GM12874 (cell line): ENCODE measurements around the gene TPI1.

Experiments
- CTCF ChIP-seq: IDR thresholded peaks from 2 replicates; pipeline ENCODE4 v1.5.1; 2011; ENCODE audit warnings: low read depth, mild to moderate bottlenecking, control low read depth, low read length, moderate library complexity; ENCODE audit not compliant: insufficient read depth

The TPI1 gene

GRCh38 chr12:6905414-6906040, 38.2 kb downstream of the TPI1 start:
- no peak for TF ChIP-seq CTCF

- no peak for TF ChIP-seq CTCF
Measured at GRCh38 chr12:6909421-6910145, 42.3 kb downstream of the TPI1 start.

- no peak for TF ChIP-seq CTCF
Measured at GRCh38 chr12:6912164-6912935, 45.0 kb downstream of the TPI1 start.

- no peak for TF ChIP-seq CTCF
Measured at GRCh38 chr12:6914246-6914946, 47.1 kb downstream of the TPI1 start, which contains the start of gene ENO2. ENO2 (plus strand) TSS chr12:6914580; CDS start chr12:6915833, 1,253 bp downstream.

GRCh38 chr12:6914947-6915788, 47.8 kb downstream of the TPI1 start:
- TF ChIP-seq CTCF, result no peak

GRCh38 chr12:6915789-6916285, 48.5 kb downstream of the TPI1 start:
- no peak for TF ChIP-seq CTCF
